Activated T-cell treated with anti-CD3 and anti-CD28 coated beads for 48 hours (primary cell): ENCODE measurements around the gene UNC45A.
"Not testable (repeated sequence)": the region's sequence is repeated elsewhere in the genome, so short reads cannot be mapped to it uniquely, and the experiment has no call there.

Experiments
- DNase-seq: peaks from one replicate; pipeline ENCODE4 v3.0.0-alpha.2; 2020; ENCODE audit warnings: low read depth

Gene UNC45A

GRCh38 chr15:90916461-90916860 is 18.6 kb upstream of the UNC45A start:
- no peak for DNase-seq

GRCh38 chr15:90917569-90917968 is 17.5 kb upstream of the UNC45A start:
- DNase-seq = no peak

GRCh38 chr15:90918034-90918788 is 16.9 kb upstream of the UNC45A start:
- no peak for DNase-seq

GRCh38 chr15:90918835-90919234 is 16.2 kb upstream of the UNC45A start:
- DNase-seq = no peak

- no peak for DNase-seq
Measured at GRCh38 chr15:90921887-90922286, 13.2 kb upstream of the UNC45A start.

- not testable (repeated sequence) for DNase-seq
Measured at GRCh38 chr15:90922712-90923322, 12.3 kb upstream of the UNC45A start.

GRCh38 chr15:90924375-90924774 is 10.7 kb upstream of the UNC45A start:
- no peak for DNase-seq

GRCh38 chr15:90926766-90927165 is 8.3 kb upstream of the UNC45A start:
- DNase-seq = not testable (repeated sequence)

- not testable (repeated sequence) for DNase-seq
Measured at GRCh38 chr15:90928106-90928505, 7.0 kb upstream of the UNC45A start.

- no peak for DNase-seq
Measured at GRCh38 chr15:90929246-90930019, 5.7 kb upstream of the UNC45A start.

GRCh38 chr15:90930861-90931574 is 4.1 kb upstream of the UNC45A start:
- DNase-seq = no peak

GRCh38 chr15:90931575-90931827 is 3.6 kb upstream of the UNC45A start:
- no peak for DNase-seq

GRCh38 chr15:90931828-90932659 is 3.0 kb upstream of the UNC45A start, which contains the start of gene HDDC3:
HDDC3 (minus strand) TSS chr15:90932549; CDS start chr15:90932540, 9 bp downstream.
- DNase-seq = peak; percentile 91

GRCh38 chr15:90932660-90932991 is 2.5 kb upstream of the UNC45A start:
- DNase-seq = no peak

- DNase-seq = no peak
Measured at GRCh38 chr15:90933301-90933700, 1.8 kb upstream of the UNC45A start.

- peak; percentile 86 for DNase-seq
Measured at GRCh38 chr15:90934256-90934948, 683 bp upstream of the UNC45A start.

- no peak for DNase-seq
Measured at GRCh38 chr15:90936823-90937222, 1.7 kb downstream of the UNC45A start.

GRCh38 chr15:90938261-90938660 is 3.2 kb downstream of the UNC45A start:
- no peak for DNase-seq

- DNase-seq = no peak
Measured at GRCh38 chr15:90939756-90940155, 4.7 kb downstream of the UNC45A start.

GRCh38 chr15:90941038-90941437 is 6.0 kb downstream of the UNC45A start:
- no peak for DNase-seq
